ENCODE data around the gene PET117.
"Not testable (repeated sequence)": the region's sequence is repeated elsewhere in the genome, so short reads cannot be mapped to it uniquely, and the experiment has no call there.

The PET117 gene

GRCh38 chr20:18165553-18165952, 27.9 kb downstream of the PET117 start:
- TF ChIP-seq CTCF (IDR thresholded peaks at IDR 0.05; ENCODE audit: borderline replicate concordance, insufficient read depth, low read depth, low read length), result no peak
- no peak overlapping the region for H3K4me3 ChIP-seq (ENCODE audit: low read depth, low read length)

- TF ChIP-seq CTCF (IDR thresholded peaks at IDR 0.05; ENCODE audit: borderline replicate concordance, insufficient read depth, low read depth, low read length), result no peak
- no peak overlapping the region for H3K4me3 ChIP-seq (ENCODE audit: low read depth, low read length)
Measured at GRCh38 chr20:18166241-18166881, 28.7 kb downstream of the PET117 start.

- TF ChIP-seq CTCF (IDR thresholded peaks at IDR 0.05; ENCODE audit: borderline replicate concordance, insufficient read depth, low read depth, low read length), result no peak
- no peak overlapping the region for H3K4me3 ChIP-seq (ENCODE audit: low read depth, low read length)
Measured at GRCh38 chr20:18166950-18167349, 29.3 kb downstream of the PET117 start.

- no peak for TF ChIP-seq CTCF (IDR thresholded peaks at IDR 0.05; ENCODE audit: borderline replicate concordance, insufficient read depth, low read depth, low read length)
- H3K4me3 ChIP-seq (ENCODE audit: low read depth, low read length), result no peak overlapping the region
Measured at GRCh38 chr20:18172379-18172778, 34.7 kb downstream of the PET117 start.

- no peak for TF ChIP-seq CTCF (IDR thresholded peaks at IDR 0.05; ENCODE audit: borderline replicate concordance, insufficient read depth, low read depth, low read length)
- H3K4me3 ChIP-seq (ENCODE audit: low read depth, low read length), result no peak overlapping the region
Measured at GRCh38 chr20:18174906-18175683, 37.4 kb downstream of the PET117 start.

- no peak for TF ChIP-seq CTCF (IDR thresholded peaks at IDR 0.05; ENCODE audit: borderline replicate concordance, insufficient read depth, low read depth, low read length)
- no peak overlapping the region for H3K4me3 ChIP-seq (ENCODE audit: low read depth, low read length)
Measured at GRCh38 chr20:18176318-18176785, 38.7 kb downstream of the PET117 start.

- not testable (repeated sequence) for H3K4me3 ChIP-seq (ENCODE audit: low read depth, low read length)
Measured at GRCh38 chr20:18180366-18180765, 42.7 kb downstream of the PET117 start.

All from GM12875 (cell line).